Prostate gland (tissue), 2 donors: ENCODE data around the gene TTR. TPM values are rescaled to one million over a fixed set of nuclear protein-coding genes. Genes with fewer than 3 reads are reported as not detected.

Source experiments
- DNase-seq: peaks from one replicate; pipeline ENCODE4 v3.0.0-alpha.2; 2019; ENCODE audit warnings: low spot score
- H3K27ac ChIP-seq, 2 donors: fragments of 200-600 bp; sonication (generic); 2 replicates each; pipeline ENCODE4 v1.5.1; 2017 to 2019
- H3K27me3 ChIP-seq: fragments of 200-600 bp; sonication (generic); replicated peaks from 2 replicates; pipeline ENCODE4 v1.5.1; 2019; ENCODE audit not compliant: insufficient read depth
- H3K36me3 ChIP-seq, 2 donors: fragments of 200-600 bp; sonication (generic); 1 replicate in 1 of 2; 2 replicates in 1 of 2; pipeline versions ENCODE4 v1.5.1 to v1.8.1; 2017 to 2019
- H3K4me1 ChIP-seq: fragments of 200-600 bp; sonication (generic); replicated peaks from 2 replicates; pipeline ENCODE4 v1.5.1; 2019
- H3K4me3 ChIP-seq, 2 donors: fragments of 200-600 bp; sonication (generic); 2 replicates each; pipeline ENCODE4 v1.5.1; 2017 to 2019
- H3K9me3 ChIP-seq: fragments of 200-600 bp; sonication (generic); 2 replicates; pipeline ENCODE4 v1.5.1; 2017
- POLR2A ChIP-seq: fragments of 450-650 bp; IDR thresholded peaks from one replicate; pipeline ENCODE4 v1.6.1; 2016; ENCODE audit warnings: antibody characterized with exemption, mild to moderate bottlenecking
- POLR2AphosphoS5 ChIP-seq: sonication (generic); formaldehyde crosslinking; IDR thresholded peaks from one replicate; pipeline ENCODE4 v1.6.1; 2017; ENCODE audit warnings: antibody characterized with exemption
- WGBS: methylation state at CpG from one replicate; pipeline ENCODE4 v1.1.5; 2018; 5-methylcytosine and 5-hydroxymethylcytosine counted together
- intact Hi-C: fragments of 100-400 bp; cut with DNase I; formaldehyde crosslinking; loops from one replicate; pipeline ENCODE4 v1.14.2; 2022
- total RNA-seq, 2 donors: library from RNA; depleted of rRNA; stranded (reverse); fragments of >200 nt; gene quantifications; one replicate each; pipeline ENCODE4 v1.1.0, GENCODE V29; 2016
- TF ChIP-seq, protein P1 (sequence below), 4 experiments: fragments of 200-600 bp in 2 of 4; fragments of 450-650 bp in 2 of 4; sonication (generic) in 2 of 4; IDR thresholded peaks; 1 replicate in 3 of 4; 2 replicates in 1 of 4; pipeline ENCODE4 v1.5.1; 2016 to 2019; ENCODE audit warnings: antibody characterized with exemption in 4 of 4, mild to moderate bottlenecking in 2 of 4, moderate library complexity in 2 of 4

TTR gene
- total RNA-seq, 2 donors from 2014 or later, result 0.50 TPM; not detected in 1

DNA sequence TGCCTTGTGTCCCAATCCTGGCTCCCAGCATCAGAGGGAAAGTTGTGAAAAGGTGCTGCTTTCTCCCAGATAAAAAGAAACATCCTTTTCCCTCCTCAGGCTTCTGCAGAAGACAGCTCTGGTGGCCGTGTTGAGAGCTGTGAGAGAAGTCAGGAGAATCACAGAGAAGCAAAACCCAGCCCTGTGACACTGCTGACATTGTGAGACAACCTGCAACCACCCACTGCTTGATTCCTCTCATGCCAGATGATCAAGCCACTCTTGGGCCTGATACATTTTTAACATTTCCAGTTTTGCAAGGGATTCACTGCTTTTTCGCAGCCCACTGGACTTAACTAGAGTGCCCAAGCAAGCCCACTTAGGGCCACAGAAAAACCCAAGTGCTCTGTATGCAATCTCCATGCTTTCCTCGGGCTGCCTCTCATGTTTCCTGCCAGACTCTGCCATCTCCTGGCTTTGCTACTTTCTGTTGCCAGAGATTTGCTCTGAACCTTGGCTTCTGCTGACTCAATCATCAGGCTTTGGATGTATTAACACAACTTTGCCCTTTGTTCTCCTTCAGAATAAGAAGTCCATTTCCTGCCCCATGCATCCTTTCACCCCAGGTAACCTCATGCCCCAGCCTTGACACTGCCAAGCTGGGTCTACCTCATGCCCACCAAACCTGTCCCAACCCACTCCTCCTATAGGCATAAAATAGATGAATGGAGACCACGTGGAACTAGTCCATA is 24.9 kb upstream of the TTR start:
- Histone ChIP-seq H3K27ac (no peak overlapping the region), H3K4me3 (no peak overlapping the region), H3K27me3 (no peaks in the 10 kb centered on the region), H3K4me1 (no peaks in the 10 kb centered on the region), H3K9me3 (no peaks in the 10 kb centered on the region), H3K36me3 (no peaks in the 10 kb centered on the region)
- WGBS, result 75% methylated on average over 4 of the region's 4 CpGs
- intact Hi-C loops, result no loop called here
- DNase-seq, result no peak
- TF ChIP-seq POLR2AphosphoS5 (no peak), POLR2A (no peak)
- TF ChIP-seq, protein P1, sequence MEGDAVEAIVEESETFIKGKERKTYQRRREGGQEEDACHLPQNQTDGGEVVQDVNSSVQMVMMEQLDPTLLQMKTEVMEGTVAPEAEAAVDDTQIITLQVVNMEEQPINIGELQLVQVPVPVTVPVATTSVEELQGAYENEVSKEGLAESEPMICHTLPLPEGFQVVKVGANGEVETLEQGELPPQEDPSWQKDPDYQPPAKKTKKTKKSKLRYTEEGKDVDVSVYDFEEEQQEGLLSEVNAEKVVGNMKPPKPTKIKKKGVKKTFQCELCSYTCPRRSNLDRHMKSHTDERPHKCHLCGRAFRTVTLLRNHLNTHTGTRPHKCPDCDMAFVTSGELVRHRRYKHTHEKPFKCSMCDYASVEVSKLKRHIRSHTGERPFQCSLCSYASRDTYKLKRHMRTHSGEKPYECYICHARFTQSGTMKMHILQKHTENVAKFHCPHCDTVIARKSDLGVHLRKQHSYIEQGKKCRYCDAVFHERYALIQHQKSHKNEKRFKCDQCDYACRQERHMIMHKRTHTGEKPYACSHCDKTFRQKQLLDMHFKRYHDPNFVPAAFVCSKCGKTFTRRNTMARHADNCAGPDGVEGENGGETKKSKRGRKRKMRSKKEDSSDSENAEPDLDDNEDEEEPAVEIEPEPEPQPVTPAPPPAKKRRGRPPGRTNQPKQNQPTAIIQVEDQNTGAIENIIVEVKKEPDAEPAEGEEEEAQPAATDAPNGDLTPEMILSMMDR (IDR thresholded peaks at IDR 0.05), result no peak

GRCh38 chr18:31572368-31572767 is 19.3 kb upstream of the TTR start:
- no peaks in the 10 kb centered on the region for H3K9me3 ChIP-seq
- intact Hi-C loops, result no loop called here
- H3K27me3 ChIP-seq, result no peaks in the 10 kb centered on the region
- no peak overlapping the region for H3K4me3 ChIP-seq
- H3K36me3 ChIP-seq, result no peaks in the 10 kb centered on the region
- H3K4me1 ChIP-seq, result no peaks in the 10 kb centered on the region
- H3K27ac ChIP-seq, result no peak overlapping the region
- WGBS, result 86% methylated on average over 9 of the region's 9 CpGs
- no peak for DNase-seq
- TF ChIP-seq POLR2A, result no peak
- TF ChIP-seq POLR2AphosphoS5, result no peak
- TF ChIP-seq, protein P1 (IDR thresholded peaks at IDR 0.05), result no peak

- no peak for DNase-seq
- Histone ChIP-seq H3K27ac (no peak overlapping the region), H3K27me3 (no peaks in the 10 kb centered on the region), H3K4me3 (no peak overlapping the region), H3K9me3 (no peaks in the 10 kb centered on the region), H3K4me1 (no peaks in the 10 kb centered on the region), H3K36me3 (no peaks in the 10 kb centered on the region)
- intact Hi-C loops, result no loop called here
- WGBS, result 96% methylated on average over 3 of the region's 3 CpGs
- TF ChIP-seq, protein P1 (IDR thresholded peaks at IDR 0.05), result no peak
- TF ChIP-seq POLR2AphosphoS5 (no peak), POLR2A (no peak)
Observed at GRCh38 chr18:31573051-31573450, 18.6 kb upstream of the TTR start.

- intact Hi-C loops, result no loop called here
- no peak for TF ChIP-seq POLR2AphosphoS5
- TF ChIP-seq, protein P1 (IDR thresholded peaks at IDR 0.05), result no peak
- H3K9me3 ChIP-seq, result no peaks in the 10 kb centered on the region
- DNase-seq, result no peak
- WGBS, result 86% methylated on average over 1 of the region's 1 CpG
- no peak overlapping the region for H3K27ac ChIP-seq
- no peak overlapping the region for H3K4me3 ChIP-seq
- no peaks in the 10 kb centered on the region for H3K27me3 ChIP-seq
- no peaks in the 10 kb centered on the region for H3K36me3 ChIP-seq
- no peaks in the 10 kb centered on the region for H3K4me1 ChIP-seq
Observed at GRCh38 chr18:31574359-31574758, 17.3 kb upstream of the TTR start.

GRCh38 chr18:31575515-31576257 is 16.0 kb upstream of the TTR start:
- Histone ChIP-seq H3K4me1 (no peaks in the 10 kb centered on the region), H3K9me3 (no peaks in the 10 kb centered on the region), H3K4me3 (no peak overlapping the region), H3K27ac (no peak overlapping the region), H3K36me3 (no peaks in the 10 kb centered on the region), H3K27me3 (no peaks in the 10 kb centered on the region)
- TF ChIP-seq POLR2A (no peak), POLR2AphosphoS5 (no peak)
- TF ChIP-seq, protein P1 (IDR thresholded peaks at IDR 0.05), result no peak
- no peak for DNase-seq
- intact Hi-C loops, result no loop called here
- WGBS, result 64% methylated on average over 3 of the region's 3 CpGs
